H1 (cell line): ENCODE results near the gene P2RX5. TPM values are rescaled to one million over a fixed set of nuclear protein-coding genes. Genes with fewer than 3 reads are reported as not detected.

Source experiments
- CTCF ChIA-PET: fragments of 300-600 bp; sonication (Branson Sonifier 250); formaldehyde crosslinking; loops from one replicate; lab custom pipeline; 2021; ENCODE audit not compliant: partially characterized antibody; lab: Charles Lee
- POLR2A ChIA-PET: fragments of 300-600 bp; sonication (Branson Sonifier 250); formaldehyde crosslinking; loops from one replicate; lab custom pipeline; 2021; ENCODE audit warnings: inconsistent platforms; ENCODE audit not compliant: partially characterized antibody; lab: Charles Lee
- DNase-seq, 2 experiments: peaks; one replicate each; pipeline versions ENCODE4 v3.0.0 to v3.0.0-alpha.2; 2010 to 2022; ENCODE audit warnings: low spot score in 2 of 2, low read depth in 1 of 2, mixed read lengths in 1 of 2
- FAIRE-seq: peaks from 2 replicates; lab custom pipeline; 2011; peaks lifted over from hg19 to GRCh38; lab: Jason Lieb, UNC
- H2AFZ ChIP-seq: 2 replicates; pipeline ENCODE4 v1.8.1; 2012; ENCODE audit warnings: low read length, inconsistent platforms
- H2AK5ac ChIP-seq: 2 replicates; pipeline ENCODE4 v1.6.1; 2013; ENCODE audit warnings: low read depth, low read length
- H2BK120ac ChIP-seq: replicated peaks from 2 replicates; pipeline ENCODE3; 2013; ENCODE audit warnings: low read depth, low read length, inconsistent platforms
- H2BK12ac ChIP-seq: 2 replicates; pipeline ENCODE4 v1.6.1; 2013; ENCODE audit warnings: low read depth, low read length
- H2BK15ac ChIP-seq: 2 replicates; pipeline ENCODE4 v1.6.1; 2013; ENCODE audit warnings: low read length
- H2BK20ac ChIP-seq: 2 replicates; pipeline ENCODE4 v1.6.1; 2013; ENCODE audit warnings: low read length
- H2BK5ac ChIP-seq: 2 replicates; pipeline ENCODE4 v1.6.1; 2013; ENCODE audit warnings: low read depth, low read length
- H3K14ac ChIP-seq: 2 replicates; pipeline ENCODE4 v1.6.1; 2013; ENCODE audit warnings: inconsistent platforms; ENCODE audit not compliant: insufficient read length
- H3K18ac ChIP-seq: 2 replicates; pipeline ENCODE4 v1.6.1; 2013; ENCODE audit warnings: low read length; ENCODE audit errors: extremely low read depth
- H3K23ac ChIP-seq: 2 replicates; pipeline ENCODE4 v1.6.1; 2013; ENCODE audit warnings: inconsistent platforms; ENCODE audit not compliant: insufficient read length
- H3K23me2 ChIP-seq: 2 replicates; pipeline ENCODE4 v1.6.1; 2013; ENCODE audit warnings: low read depth, low read length
- H3K27ac ChIP-seq: 2 replicates; pipeline ENCODE4 v1.6.1; 2011; ENCODE audit warnings: low read depth, low read length, inconsistent platforms
- H3K27me3 ChIP-seq, 4 experiments: replicated peaks in 1 of 4; 1 replicate in 1 of 4; 2 replicates in 3 of 4; pipeline versions ENCODE4 v1.6.1 to v1.8.1; 2011 to 2013; ENCODE audit warnings: low read length in 3 of 4, mild to moderate bottlenecking in 3 of 4, inconsistent platforms in 2 of 4, mixed read lengths in 2 of 4, moderate library complexity in 1 of 4; ENCODE audit not compliant: control insufficient read depth in 3 of 4, insufficient read depth in 3 of 4; ENCODE audit errors: extremely low read depth in 1 of 4
- H3K36me3 ChIP-seq, 4 experiments: 2 replicates each; pipeline versions ENCODE4 v1.6.1 to v1.8.1; 2011 to 2013; ENCODE audit warnings: mild to moderate bottlenecking in 4 of 4, low read length in 3 of 4, moderate library complexity in 2 of 4, control low read depth in 1 of 4, inconsistent platforms in 1 of 4; ENCODE audit not compliant: insufficient read depth in 4 of 4, control insufficient read depth in 2 of 4
- H3K4ac ChIP-seq: replicated peaks from 2 replicates; pipeline ENCODE3; 2013; ENCODE audit warnings: low read length, low read depth, mixed read lengths, inconsistent platforms; ENCODE audit not compliant: insufficient read length
- H3K4me1 ChIP-seq, 4 experiments: replicated peaks in 1 of 4; 1 replicate in 1 of 4; 2 replicates in 3 of 4; pipeline versions ENCODE4 v1.6.1 to v1.8.1; 2011 to 2013; ENCODE audit warnings: low read length in 3 of 4, inconsistent platforms in 2 of 4, mixed read lengths in 1 of 4; ENCODE audit not compliant: insufficient read depth in 4 of 4, control insufficient read depth in 3 of 4
- H3K4me2 ChIP-seq, 2 experiments: 2 replicates each; pipeline versions ENCODE4 v1.6.1 to v1.8.1; 2011 to 2013; ENCODE audit warnings: low read depth in 2 of 2, low read length in 2 of 2, control low read depth in 1 of 2, inconsistent platforms in 1 of 2, mild to moderate bottlenecking in 1 of 2; ENCODE audit not compliant: insufficient read depth in 1 of 2
- H3K4me3 ChIP-seq, 4 experiments: fragments of 200-600, 300-600 bp in 1 of 4; sonication (generic), shearing (Covaris generic), sonication (Bioruptor Twin) in 1 of 4; 2 replicates each; pipeline versions ENCODE4 v1.5.1 to v1.8.1; 2011 to 2016; ENCODE audit warnings: low read length in 4 of 4, low read depth in 3 of 4, control low read depth in 2 of 4, inconsistent platforms in 2 of 4, mild to moderate bottlenecking in 2 of 4, mixed read lengths in 1 of 4, moderate library complexity in 1 of 4; ENCODE audit not compliant: insufficient read depth in 2 of 4; ENCODE audit errors: extremely low read depth in 1 of 4
- H3K56ac ChIP-seq: replicated peaks from 2 replicates; pipeline ENCODE3; 2013; ENCODE audit warnings: low read depth, mild to moderate bottlenecking, mixed read lengths, low read length, inconsistent platforms; ENCODE audit not compliant: insufficient read length
- H3K79me1 ChIP-seq: 2 replicates; pipeline ENCODE4 v1.6.1; 2013; ENCODE audit warnings: low read depth, low read length, control low read depth
- H3K79me2 ChIP-seq, 2 experiments: 2 replicates each; pipeline versions ENCODE4 v1.6.1 to v1.8.1; 2012 to 2013; ENCODE audit warnings: low read length in 2 of 2, mild to moderate bottlenecking in 2 of 2, inconsistent platforms in 1 of 2; ENCODE audit not compliant: insufficient read depth in 2 of 2, control insufficient read depth in 1 of 2
- H3K9ac ChIP-seq, 4 experiments: replicated peaks in 1 of 4; 1 replicate in 1 of 4; 2 replicates in 3 of 4; pipeline versions ENCODE4 v1.6.1 to v1.8.1; 2011 to 2013; ENCODE audit warnings: low read depth in 3 of 4, low read length in 3 of 4, control low read depth in 2 of 4, mild to moderate bottlenecking in 2 of 4, moderate library complexity in 2 of 4, inconsistent platforms in 1 of 4; ENCODE audit errors: extremely low read depth in 1 of 4
- H3K9me3 ChIP-seq, 2 experiments: 2 replicates each; pipeline versions ENCODE4 v1.6.1 to v1.8.1; 2012 to 2013; ENCODE audit warnings: mild to moderate bottlenecking in 2 of 2, moderate library complexity in 2 of 2, control low read depth in 1 of 2, inconsistent platforms in 1 of 2, low read depth in 1 of 2, low read length in 1 of 2, mixed read lengths in 1 of 2; ENCODE audit not compliant: insufficient read depth in 2 of 2
- H4K20me1 ChIP-seq, 2 experiments: replicated peaks in 1 of 2; 2 replicates each; pipeline versions ENCODE3 to v1.8.1; 2011 to 2013; ENCODE audit warnings: inconsistent platforms in 2 of 2, low read length in 2 of 2, mild to moderate bottlenecking in 1 of 2; ENCODE audit not compliant: insufficient read depth in 2 of 2, control insufficient read depth in 1 of 2
- H4K5ac ChIP-seq: 2 replicates; pipeline ENCODE4 v1.6.1; 2013; ENCODE audit warnings: low read length, low read depth, mixed read lengths, inconsistent platforms; ENCODE audit not compliant: insufficient read length
- H4K8ac ChIP-seq: 2 replicates; pipeline ENCODE4 v1.8.0; 2013; ENCODE audit warnings: mild to moderate bottlenecking, moderate library complexity, low read length, inconsistent platforms; ENCODE audit not compliant: insufficient read depth; ENCODE audit errors: extremely low read depth
- H4K91ac ChIP-seq: replicated peaks from 2 replicates; pipeline ENCODE3; 2013; ENCODE audit warnings: low read length, mixed read lengths, inconsistent platforms; ENCODE audit not compliant: insufficient read length
- RBBP5 ChIP-seq: IDR thresholded peaks from 2 replicates; pipeline ENCODE4 v1.7.1; 2012; ENCODE audit warnings: low read depth, mild to moderate bottlenecking, inconsistent platforms, low read length, moderate library complexity, borderline replicate concordance
- WGBS, 2 experiments: shearing (Covaris generic) in 1 of 2; methylation state at CpG; one replicate each; pipeline versions ENCODE4 v1.1.6 to v1.1.7; 2013 to 2015; ENCODE audit warnings: low lambda C conversion rate in 2 of 2, mixed read lengths in 2 of 2, inconsistent platforms in 1 of 2, low coverage in 1 of 2, missing lambda C conversion rate in 1 of 2; ENCODE audit not compliant: insufficient replicate concordance in 2 of 2, insufficient coverage in 1 of 2, insufficient read length in 1 of 2; ENCODE audit errors: extremely low coverage in 1 of 2, missing lambda C conversion rate in 1 of 2; 5-methylcytosine and 5-hydroxymethylcytosine counted together
- polyA plus RNA-seq, 7 experiments: library from polyadenylated mRNA; depleted of rRNA in 3 of 7; stranded (reverse) in 5 of 7; unstranded in 2 of 7; fragments of >200 nt in 5 of 7; fragments of 200-250 nt in 2 of 7; gene quantifications; 1 replicate in 5 of 7; 2 replicates in 1 of 7; 4 replicates in 1 of 7; pipeline versions ENCODE4 v1.2.1 to v1.2.3, GENCODE V29; 2011 to 2013; ENCODE audit warnings: missing spikeins in 2 of 7, mixed read lengths in 2 of 7
- total RNA-seq: library from RNA; stranded (reverse); fragmentation: NEBNext Ultra II Directional; extraction: Animal tissue kit (Norgen Biotek cat#: 25700); gene quantifications from 2 replicates; pipeline ENCODE4 v1.2.1, GENCODE V29; 2021

Gene P2RX5
- total and polyA plus RNA-seq, 2 of the 8 experiments (the other 6 are each of a cell fraction or from before 2014, with no cell fraction given) = 12.0 to 15.6 TPM

DNA sequence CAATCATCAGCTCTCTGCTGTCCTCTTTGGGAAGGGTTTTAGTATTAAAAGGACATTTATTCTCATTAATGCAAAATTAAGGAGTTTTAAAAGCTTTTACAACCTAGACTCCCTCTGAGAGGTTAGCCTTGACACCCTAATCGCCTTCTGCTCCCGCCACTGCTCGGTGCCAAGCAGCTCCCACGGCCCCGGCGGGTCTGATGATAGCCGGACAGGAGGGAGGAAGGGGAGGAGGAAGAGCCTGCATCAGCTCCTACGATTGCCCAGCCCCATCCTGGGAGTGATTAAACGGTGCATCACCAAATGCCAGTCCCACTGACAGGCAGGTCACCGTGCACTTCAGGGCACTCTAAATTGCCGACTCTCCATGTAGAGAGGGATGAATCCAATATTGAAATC is 68.2 kb downstream of the P2RX5 start:
- no peak overlapping the region for H2BK12ac ChIP-seq
- no peak overlapping the region; the same call in 1 of the 2 replicates for H4K8ac ChIP-seq
- H2AK5ac ChIP-seq = no peak overlapping the region
- no peak overlapping the region for H4K91ac ChIP-seq
- no peak overlapping the region for H3K56ac ChIP-seq
- no peaks in the 10 kb centered on the region for H3K9me3 ChIP-seq
- H2BK20ac ChIP-seq = no peak overlapping the region
- H3K4me3 ChIP-seq = no peak overlapping the region
- H3K18ac ChIP-seq = no peak overlapping the region
- H2BK120ac ChIP-seq = no peak overlapping the region
- peaks cover 4% of the 10 kb centered on the region; the same call in 1 of the 2 replicates for H3K79me1 ChIP-seq
- H4K20me1 ChIP-seq = peaks cover 2 to 12% of the 10 kb centered on the region in 2 experiments
- no peak for FAIRE-seq
- no peak overlapping the region for H3K4me2 ChIP-seq
- POLR2A ChIA-PET = interaction anchor here (0.8 to 1.4 kb wide), 2 partner anchors 15 to 36 kb away, joined by 3 read pairs; no protein-coding TSS in a partner anchor
- no peaks in the 10 kb centered on the region for H3K23me2 ChIP-seq
- H3K4ac ChIP-seq = no peak overlapping the region
- TF ChIP-seq RBBP5 = no peak
- 93% methylated on average over 11 of the region's 11 CpGs; no CpG with 5 or more reads in 1 of the 2 experiments for WGBS, 2 experiments
- CTCF ChIA-PET = interaction anchor here (0.6 to 2.4 kb wide), 4 partner anchors 20 to 547 kb away, joined by 3 to 10 read pairs (median 3); no protein-coding TSS in a partner anchor
- H2BK5ac ChIP-seq = no peak overlapping the region
- peaks cover 0 to 6% of the 10 kb centered on the region in 2 experiments; a peak in 1 of 4 replicates for H3K79me2 ChIP-seq
- H3K36me3 ChIP-seq = peaks cover 8 to 46% (median 20%) of the 10 kb centered on the region in 4 experiments; a peak in 6 of 8 replicates
- H4K5ac ChIP-seq = no peak overlapping the region
- no peaks in the 10 kb centered on the region for H3K4me1 ChIP-seq
- DNase-seq = no peak
- H3K27me3 ChIP-seq = no peaks in the 10 kb centered on the region
- no peak overlapping the region for H3K27ac ChIP-seq
- H3K23ac ChIP-seq = no peak overlapping the region
- no peak overlapping the region for H3K14ac ChIP-seq
- H2AFZ ChIP-seq = no peak overlapping the region
- no peak overlapping the region for H3K9ac ChIP-seq
- no peak overlapping the region for H2BK15ac ChIP-seq
